Measurements from ENCODE around the gene CENPX. TPM values are rescaled to one million over a fixed set of nuclear protein-coding genes. Genes with fewer than 3 reads are reported as not detected.
A peak's percentile ranks its signal among the peaks of the same experiment; 100 is the strongest.

Gene CENPX
- total and polyA plus RNA-seq, 2 of the 13 experiments (the other 11 are each of a cell fraction or from before 2014, with no cell fraction given): 92.7 to 170 TPM

GRCh38 chr17:82051776-82052637 lies 29.3 kb upstream of the CENPX start, which contains the start of the genes GPS1 and RFNG (continued):
- TF ChIP-seq HDAC1 (CRISPR knock-in tag; IDR thresholded peaks at IDR 0.05): peak; percentile 73; the same call in 1 of the 2 replicates
- no peak for TF ChIP-seq NBN (conservative IDR thresholded peaks at IDR 0.05)
- TF ChIP-seq KLF6 (CRISPR knock-in tag; IDR thresholded peaks at IDR 0.05): no peak; the same call in 1 of the 2 replicates
- peak; percentile 31; the same call in 1 of the 2 replicates for TF ChIP-seq SALL1 (CRISPR knock-in tag; IDR thresholded peaks at IDR 0.05)
- TF ChIP-seq ZBTB4 (CRISPR knock-in tag; IDR thresholded peaks at IDR 0.05; ENCODE audit: borderline replicate concordance): no peak
- TF ChIP-seq SMAD1 (CRISPR knock-in tag; IDR thresholded peaks at IDR 0.05; ENCODE audit: borderline replicate concordance, low read depth): no peak
- TF ChIP-seq NFYC (CRISPR knock-in tag; IDR thresholded peaks at IDR 0.05): no peak
- TF ChIP-seq ZNF781 (CRISPR knock-in tag; IDR thresholded peaks at IDR 0.05; ENCODE audit: borderline replicate concordance, not compliant biosample characterization): peak; percentile 25
- TF ChIP-seq ZFP90 (CRISPR knock-in tag; IDR thresholded peaks at IDR 0.05; ENCODE audit: borderline replicate concordance): 0 out of 2 replicates have a peak, but pooled peaks have one; percentile 47
- peak; percentile 60; the same call in 1 of the 2 replicates for TF ChIP-seq HOXA3 (CRISPR knock-in tag; IDR thresholded peaks at IDR 0.05)
- TF ChIP-seq ZBTB39 (CRISPR knock-in tag; IDR thresholded peaks at IDR 0.05): no peak
- peak; percentile 50; the same call in 1 of the 2 replicates for TF ChIP-seq ZSCAN21 (CRISPR knock-in tag; IDR thresholded peaks at IDR 0.05; ENCODE audit: borderline replicate concordance)
- TF ChIP-seq ZNF790 (CRISPR knock-in tag; IDR thresholded peaks at IDR 0.05; ENCODE audit: borderline replicate concordance): peak; percentile 41; the same call in 1 of the 2 replicates
- TF ChIP-seq CENPX (CRISPR knock-in tag; IDR thresholded peaks at IDR 0.05): no peak
- TF ChIP-seq MXD3 (CRISPR knock-in tag; IDR thresholded peaks at IDR 0.05): peak; percentile 71
- no peak for TF ChIP-seq ZNF800 (CRISPR knock-in tag; IDR thresholded peaks at IDR 0.05)
- no peak for TF ChIP-seq FOXA3 (CRISPR knock-in tag; IDR thresholded peaks at IDR 0.05)
- no peak for TF ChIP-seq ZSCAN30 (CRISPR knock-in tag; IDR thresholded peaks at IDR 0.05)
- TF ChIP-seq ZFX (CRISPR knock-in tag; IDR thresholded peaks at IDR 0.05; ENCODE audit: low read depth): peak; percentile 65; the same call in 1 of the 2 replicates

Measured in HepG2 (cell line).